HG02759 (cell line): ENCODE data around the gene CCDC120.

Experiments used
- ATAC-seq: cut with Tn5 transposase; IDR thresholded peaks from one replicate; pipeline ENCODE4 v1.9.1; 2021; ENCODE audit warnings: mild to moderate bottlenecking, moderate library complexity; ENCODE audit not compliant: unreplicated experiment

Gene CCDC120

GRCh38 chrX:49061490-49061889 is 2.7 kb downstream of the CCDC120 start:
- no peak for ATAC-seq

GRCh38 chrX:49061916-49062315 is 3.1 kb downstream of the CCDC120 start:
- no peak for ATAC-seq

- ATAC-seq, result no peak
These were observed 4.9 kb downstream of the CCDC120 start for GRCh38 chrX:49063715-49064114.

GRCh38 chrX:49064303-49064702 is 5.5 kb downstream of the CCDC120 start:
- ATAC-seq, result no peak

- no peak for ATAC-seq
These were observed 5.9 kb downstream of the CCDC120 start for GRCh38 chrX:49064735-49065134.

- ATAC-seq, result no peak
These were observed 7.5 kb downstream of the CCDC120 start for GRCh38 chrX:49066278-49066677.

- no peak for ATAC-seq
These were observed 7.9 kb downstream of the CCDC120 start for GRCh38 chrX:49066690-49067089.

GRCh38 chrX:49067285-49068120 is 8.7 kb downstream of the CCDC120 start:
- ATAC-seq, result no peak

GRCh38 chrX:49069038-49069437 is 10.2 kb downstream of the CCDC120 start:
- ATAC-seq, result no peak

GRCh38 chrX:49070988-49071387 is 12.2 kb downstream of the CCDC120 start:
- no peak for ATAC-seq

GRCh38 chrX:49071877-49072711 is 13.3 kb downstream of the CCDC120 start:
- ATAC-seq, result no peak

GRCh38 chrX:49072712-49073095 is 13.9 kb downstream of the CCDC120 start:
- ATAC-seq, result no peak

- peak; percentile 95 for ATAC-seq
These were observed 15.1 kb downstream of the CCDC120 start, which contains the start of gene PRAF2 for GRCh38 chrX:49073601-49074575. Gene PRAF2, minus strand, starts transcription at chrX:49074002. Its CDS starts 15 bp downstream, at chrX:49073987.

- no peak for ATAC-seq
These were observed 16.5 kb downstream of the CCDC120 start for GRCh38 chrX:49075347-49075746.

- ATAC-seq, result no peak
These were observed 19.1 kb downstream of the CCDC120 start for GRCh38 chrX:49077941-49078340.

- ATAC-seq, result peak; percentile 84
These were observed 21.0 kb downstream of the CCDC120 start, which contains the start of gene WDR45 for GRCh38 chrX:49079489-49080428. Gene WDR45, minus strand, starts transcription at chrX:49079887. Its CDS starts 1,792 bp downstream, at chrX:49078095.

- ATAC-seq, result no peak
These were observed 23.6 kb downstream of the CCDC120 start for GRCh38 chrX:49082271-49082871.

- ATAC-seq, result no peak
These were observed 30.8 kb downstream of the CCDC120 start for GRCh38 chrX:49089553-49089952.

GRCh38 chrX:49096419-49096818 is 37.6 kb downstream of the CCDC120 start:
- no peak for ATAC-seq
